Duodenal mucosa (tissue), 2 donors: ENCODE results near the gene PHTF2.
"Not testable (repeated sequence)": the region's sequence is repeated elsewhere in the genome, so short reads cannot be mapped to it uniquely, and the experiment has no call there.

ENCODE experiments used
- H3K27ac ChIP-seq: one replicate; pipeline ENCODE4 v1.7.0; 2013; ENCODE audit warnings: low read depth, low read length
- H3K27me3 ChIP-seq, 2 donors: one replicate each; pipeline ENCODE4 v1.7.0; 2013; ENCODE audit warnings: low read length in 2 of 2, control low read depth in 1 of 2; ENCODE audit not compliant: insufficient read depth in 2 of 2, control insufficient read depth in 1 of 2
- H3K36me3 ChIP-seq, 2 donors: one replicate each; pipeline ENCODE4 v1.7.0; 2013; ENCODE audit warnings: low read length in 2 of 2, control low read depth in 1 of 2; ENCODE audit not compliant: insufficient read depth in 2 of 2, control insufficient read depth in 1 of 2
- H3K4me1 ChIP-seq, 2 donors: one replicate each; pipeline ENCODE4 v1.7.0; 2013; ENCODE audit warnings: low read length in 2 of 2, control low read depth in 1 of 2; ENCODE audit not compliant: insufficient read depth in 2 of 2, control insufficient read depth in 1 of 2
- H3K4me3 ChIP-seq, 2 donors: one replicate each; pipeline ENCODE4 v1.7.0; 2013; ENCODE audit warnings: low read length in 2 of 2, low read depth in 1 of 2
- H3K9ac ChIP-seq, 2 donors: one replicate each; pipeline ENCODE4 v1.7.0; 2013; ENCODE audit warnings: low read length in 2 of 2, low read depth in 1 of 2
- H3K9me3 ChIP-seq, 2 donors: one replicate each; pipeline ENCODE4 v1.7.0; 2013; ENCODE audit warnings: low read length in 2 of 2, control low read depth in 1 of 2; ENCODE audit not compliant: control insufficient read depth in 1 of 2

Gene PHTF2

DNA sequence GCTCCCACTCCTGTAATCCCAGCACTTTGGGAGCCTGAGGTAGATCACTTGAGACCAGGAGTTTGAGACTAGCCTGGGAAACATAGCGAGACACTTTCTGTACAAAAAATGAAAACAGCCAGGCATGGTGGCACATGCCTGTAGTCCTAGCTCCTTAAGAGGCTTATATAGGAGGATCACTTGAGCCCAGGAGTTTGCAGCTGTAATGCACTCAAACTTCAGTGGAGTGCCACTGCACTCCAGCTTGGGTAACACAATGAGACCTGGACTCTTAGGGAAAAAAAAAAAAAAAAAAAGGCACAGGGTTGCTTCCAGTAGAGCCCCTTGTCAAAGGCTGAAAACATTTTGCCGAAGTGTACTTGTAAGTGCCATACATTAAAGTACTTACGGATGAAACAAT is 195.3 kb downstream of the PHTF2 start:
- H3K9ac ChIP-seq: no peak overlapping the region
- no peaks in the 10 kb centered on the region for H3K9me3 ChIP-seq
- H3K27me3 ChIP-seq: no peaks in the 10 kb centered on the region
- H3K36me3 ChIP-seq: no peaks in the 10 kb centered on the region
- H3K27ac ChIP-seq: no peak overlapping the region
- peaks cover 0 to 18% of the 10 kb centered on the region in 2 donors for H3K4me1 ChIP-seq
- H3K4me3 ChIP-seq: no peak overlapping the region

DNA sequence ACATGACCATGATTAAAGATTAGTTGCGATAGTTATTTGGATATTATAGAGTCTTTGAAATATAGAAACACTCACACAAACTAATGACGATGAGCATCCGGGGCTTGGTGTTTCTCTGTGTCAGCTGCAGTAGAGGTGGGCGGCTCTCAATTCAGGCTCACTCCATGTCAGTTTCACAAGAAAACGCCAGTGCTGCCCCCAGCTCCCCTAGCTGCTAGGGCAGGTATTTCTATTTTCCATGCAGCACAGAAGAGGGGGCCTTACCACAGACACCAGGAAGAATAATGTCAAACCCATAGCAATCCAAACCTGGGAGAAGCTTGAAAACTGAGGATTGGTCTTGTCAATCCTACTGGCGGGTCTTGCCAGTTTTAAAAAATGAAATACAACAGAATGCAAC is 197.1 kb downstream of the PHTF2 start:
- no peaks in the 10 kb centered on the region for H3K36me3 ChIP-seq
- H3K9me3 ChIP-seq: no peaks in the 10 kb centered on the region
- H3K27me3 ChIP-seq: no peaks in the 10 kb centered on the region
- no peak overlapping the region for H3K4me3 ChIP-seq
- H3K4me1 ChIP-seq: peaks cover 0 to 10% of the 10 kb centered on the region in 2 donors
- no peak overlapping the region for H3K9ac ChIP-seq
- no peak overlapping the region for H3K27ac ChIP-seq

DNA sequence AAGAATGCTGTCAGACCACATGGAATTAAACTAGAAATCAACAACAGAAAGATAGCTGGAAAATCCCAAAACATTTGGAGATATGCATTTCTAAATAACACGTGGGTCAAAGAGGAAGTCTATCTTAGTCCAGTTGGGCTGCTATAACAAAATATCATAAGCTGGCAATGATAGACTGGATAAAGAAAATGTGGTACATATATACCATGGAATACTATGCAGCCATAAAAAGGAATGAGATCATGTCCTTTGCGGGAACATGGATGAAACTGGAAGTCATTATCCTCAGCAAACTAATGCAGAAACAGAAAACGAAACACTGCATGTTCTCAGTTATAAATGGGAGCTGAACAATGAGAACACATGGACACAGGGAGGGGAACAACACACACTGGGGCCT is 200.6 kb downstream of the PHTF2 start:
- not testable (repeated sequence) for H3K9ac ChIP-seq

DNA sequence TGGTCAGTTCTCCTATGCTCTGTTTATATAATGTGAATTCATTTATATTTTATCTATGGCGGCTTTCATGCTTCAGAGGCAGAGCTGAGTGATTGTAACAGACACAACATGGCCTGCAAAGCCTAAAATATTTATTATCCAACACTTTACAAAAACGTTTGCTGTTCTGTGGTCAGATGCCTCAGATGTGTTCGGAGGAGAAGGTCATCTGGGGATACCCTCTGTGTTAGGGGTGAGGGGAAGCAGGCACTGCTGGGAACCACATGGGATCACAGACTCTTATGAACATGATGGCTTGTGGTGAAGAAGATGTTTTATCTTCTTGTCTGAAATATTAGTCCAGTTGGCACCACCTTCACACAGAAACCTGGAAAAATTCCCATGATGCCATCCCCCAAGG is 203.4 kb downstream of the PHTF2 start:
- Histone ChIP-seq H3K27me3 (no peaks in the 10 kb centered on the region), H3K4me3 (no peak overlapping the region), H3K36me3 (no peaks in the 10 kb centered on the region), H3K27ac (no peak overlapping the region), H3K4me1 (no peaks in the 10 kb centered on the region), H3K9ac (no peak overlapping the region), H3K9me3 (no peaks in the 10 kb centered on the region)

More for the DNA sequence above, 200.6 kb downstream of the PHTF2 start:
- H3K9me3 ChIP-seq, H3K27me3 ChIP-seq, H3K4me1 ChIP-seq, H3K27ac ChIP-seq, H3K36me3 ChIP-seq, H3K4me3 ChIP-seq: not testable (repeated sequence)

DNA sequence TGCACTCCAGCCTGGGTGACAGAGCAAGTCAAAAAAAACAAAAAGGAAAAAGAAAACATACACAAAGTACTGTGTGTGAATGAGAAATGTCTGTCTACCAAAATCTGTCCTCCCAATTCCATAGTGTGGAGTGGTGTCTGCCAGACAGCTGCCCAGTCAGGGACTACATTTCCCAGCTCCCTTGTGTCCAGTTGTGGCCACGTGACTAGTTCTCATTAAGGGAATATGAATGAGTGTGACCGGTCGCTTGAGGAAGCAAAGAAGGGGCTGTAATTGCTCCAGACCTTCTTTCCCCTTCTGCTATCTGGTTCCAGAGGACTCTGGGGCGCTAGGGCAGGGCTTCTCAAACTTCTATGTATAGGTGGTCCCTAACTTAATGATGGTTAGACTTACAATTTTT is 204.1 kb downstream of the PHTF2 start:
- H3K27me3 ChIP-seq: no peaks in the 10 kb centered on the region
- H3K9ac ChIP-seq: no peak overlapping the region
- no peak overlapping the region for H3K27ac ChIP-seq
- H3K9me3 ChIP-seq: no peaks in the 10 kb centered on the region
- H3K4me1 ChIP-seq: no peaks in the 10 kb centered on the region
- no peaks in the 10 kb centered on the region for H3K36me3 ChIP-seq
- H3K4me3 ChIP-seq: no peak overlapping the region

DNA sequence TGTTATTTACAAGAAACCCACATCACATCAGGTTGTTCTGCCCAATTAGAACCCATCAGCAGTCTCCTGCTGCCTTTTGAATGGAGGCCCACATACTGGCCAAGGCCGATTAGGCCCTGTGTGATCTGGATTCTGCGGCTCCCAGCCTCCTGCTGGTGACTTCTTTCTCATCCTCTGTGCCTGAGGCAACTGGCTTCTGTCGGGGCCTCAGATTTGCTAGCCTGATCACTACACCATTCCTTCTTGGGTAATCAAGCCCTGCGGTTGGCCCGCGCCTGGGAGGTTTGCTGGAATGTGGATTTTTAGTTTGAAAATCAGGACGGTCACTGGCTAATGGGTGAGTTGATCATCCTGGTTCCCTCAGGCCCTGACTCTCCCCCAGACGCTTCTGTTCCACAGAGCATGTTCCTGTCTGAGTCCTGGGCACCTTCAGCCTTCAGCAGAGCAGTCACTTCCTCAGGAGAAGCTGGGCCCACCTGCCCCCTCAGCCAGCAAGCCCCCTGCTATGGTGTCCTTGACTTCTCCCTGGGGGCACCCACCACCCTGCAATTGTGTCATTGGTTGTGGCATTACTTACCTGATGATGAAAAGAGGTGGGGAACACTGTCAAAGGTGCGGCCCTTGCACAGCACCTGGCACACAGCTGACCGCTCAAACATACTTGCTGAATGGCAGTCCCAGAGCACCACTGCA is 207.6 kb downstream of the PHTF2 start:
- Histone ChIP-seq H3K4me3 (no peak overlapping the region), H3K27me3 (no peaks in the 10 kb centered on the region), H3K4me1 (no peaks in the 10 kb centered on the region), H3K9me3 (no peaks in the 10 kb centered on the region), H3K9ac (no peak overlapping the region), H3K27ac (no peak overlapping the region), H3K36me3 (no peaks in the 10 kb centered on the region)
